Measurements from ENCODE around the gene ENTHD1.

Gene ENTHD1, protein sequence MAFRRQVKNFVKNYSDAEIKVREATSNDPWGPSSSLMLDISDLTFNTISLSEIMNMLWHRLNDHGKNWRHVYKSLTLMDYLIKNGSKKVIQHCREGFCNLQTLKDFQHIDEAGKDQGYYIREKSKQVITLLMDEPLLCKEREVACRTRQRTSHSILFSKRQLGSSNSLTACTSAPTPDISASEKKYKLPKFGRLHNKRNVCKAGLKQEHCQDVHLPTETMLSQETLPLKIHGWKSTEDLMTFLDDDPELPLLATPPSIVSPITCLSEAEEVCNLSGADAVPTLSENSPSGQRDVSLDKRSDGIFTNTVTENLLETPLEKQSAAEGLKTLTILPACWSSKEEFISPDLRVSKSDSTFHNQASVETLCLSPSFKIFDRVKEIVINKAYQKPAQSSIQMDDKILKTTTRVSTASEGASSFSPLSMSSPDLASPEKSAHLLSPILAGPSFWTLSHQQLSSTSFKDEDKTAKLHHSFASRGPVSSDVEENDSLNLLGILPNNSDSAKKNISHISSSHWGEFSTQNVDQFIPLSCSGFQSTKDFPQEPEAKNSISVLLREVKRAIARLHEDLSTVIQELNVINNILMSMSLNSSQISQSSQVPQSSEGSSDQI

DNA sequence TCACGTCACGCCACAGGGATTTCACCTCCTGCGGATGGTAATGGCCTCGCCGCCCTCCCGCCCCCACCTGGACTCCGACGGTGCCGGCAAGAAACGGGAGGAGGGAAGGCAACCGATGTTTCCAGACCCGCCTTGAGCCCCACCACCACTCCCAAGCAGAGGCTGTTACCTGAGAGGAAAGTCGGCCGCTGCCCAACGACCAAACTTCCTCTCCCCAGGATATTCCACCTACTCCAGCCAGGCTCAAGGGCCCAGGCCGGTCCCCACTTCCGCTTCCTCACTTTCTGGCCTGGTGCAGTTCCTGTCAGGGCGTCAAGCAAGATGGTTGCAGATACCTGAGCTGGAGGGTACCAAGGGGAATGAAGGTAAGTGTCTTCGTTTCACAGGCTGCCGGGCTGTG lies at the start of gene ENTHD1:
TSS of gene ENTHD1 (minus strand) at position 235 of the 400 bp plus-strand sequence. CDS start 6,012 bp downstream, outside the sequence.
- Histone ChIP-seq H3K27ac (ENCODE audit: low read depth in 2 of 2, low read length in 2 of 2) (no peak within 1 kb of the TSS), H3K36me3 (ENCODE audit: control insufficient read depth in 2 of 2, insufficient read depth in 2 of 2, low read length in 2 of 2) (no peaks in the 10 kb centered on the region), H3K9me3 (ENCODE audit: control insufficient read depth in 2 of 2, low read length in 2 of 2) (no peaks in the 10 kb centered on the region), H3K9ac (ENCODE audit: low read depth in 1 of 2, low read length in 2 of 2) (no peak within 1 kb of the TSS), H3K4me3 (ENCODE audit: low read length in 2 of 2) (no peak within 1 kb of the TSS), H3K4me1 (ENCODE audit: control insufficient read depth in 2 of 2, insufficient read depth in 2 of 2, low read length in 2 of 2) (no peaks in the 10 kb centered on the region), H3K27me3 (ENCODE audit: control insufficient read depth in 2 of 2, insufficient read depth in 2 of 2, low read length in 2 of 2) (no peaks in the 10 kb centered on the region)

DNA sequence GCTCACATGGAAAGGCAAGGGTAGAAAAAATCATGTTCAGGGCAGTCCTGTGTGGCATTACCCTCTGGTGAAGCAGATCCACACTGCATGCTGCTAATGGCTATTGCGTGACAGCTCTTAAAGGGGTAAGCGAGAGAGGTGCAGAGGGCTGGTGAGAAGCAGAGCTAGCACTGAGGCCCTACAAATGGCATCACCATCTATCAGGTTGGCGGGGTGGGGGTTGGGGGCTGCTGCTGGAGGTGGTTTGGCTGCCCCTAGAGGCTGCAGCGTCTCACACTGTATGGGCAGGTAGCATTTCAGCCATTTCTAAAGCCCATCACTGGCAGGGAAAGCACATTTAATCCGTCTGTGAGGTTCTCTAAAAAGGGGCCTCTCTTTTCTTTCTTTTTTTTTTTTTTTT lies 49.8 kb upstream of the ENTHD1 start:
- Histone ChIP-seq H3K36me3 (ENCODE audit: control insufficient read depth in 2 of 2, insufficient read depth in 2 of 2, low read length in 2 of 2) (no peaks in the 10 kb centered on the region), H3K9me3 (ENCODE audit: control insufficient read depth in 2 of 2, low read length in 2 of 2) (no peaks in the 10 kb centered on the region), H3K4me1 (ENCODE audit: control insufficient read depth in 2 of 2, insufficient read depth in 2 of 2, low read length in 2 of 2) (no peaks in the 10 kb centered on the region), H3K27ac (ENCODE audit: low read depth in 2 of 2, low read length in 2 of 2) (no peak overlapping the region), H3K27me3 (ENCODE audit: control insufficient read depth in 2 of 2, insufficient read depth in 2 of 2, low read length in 2 of 2) (peaks cover 0 to 4% of the 10 kb centered on the region in 2 donors), H3K9ac (ENCODE audit: low read depth in 1 of 2, low read length in 2 of 2) (no peak overlapping the region), H3K4me3 (ENCODE audit: low read length in 2 of 2) (no peak overlapping the region)

DNA sequence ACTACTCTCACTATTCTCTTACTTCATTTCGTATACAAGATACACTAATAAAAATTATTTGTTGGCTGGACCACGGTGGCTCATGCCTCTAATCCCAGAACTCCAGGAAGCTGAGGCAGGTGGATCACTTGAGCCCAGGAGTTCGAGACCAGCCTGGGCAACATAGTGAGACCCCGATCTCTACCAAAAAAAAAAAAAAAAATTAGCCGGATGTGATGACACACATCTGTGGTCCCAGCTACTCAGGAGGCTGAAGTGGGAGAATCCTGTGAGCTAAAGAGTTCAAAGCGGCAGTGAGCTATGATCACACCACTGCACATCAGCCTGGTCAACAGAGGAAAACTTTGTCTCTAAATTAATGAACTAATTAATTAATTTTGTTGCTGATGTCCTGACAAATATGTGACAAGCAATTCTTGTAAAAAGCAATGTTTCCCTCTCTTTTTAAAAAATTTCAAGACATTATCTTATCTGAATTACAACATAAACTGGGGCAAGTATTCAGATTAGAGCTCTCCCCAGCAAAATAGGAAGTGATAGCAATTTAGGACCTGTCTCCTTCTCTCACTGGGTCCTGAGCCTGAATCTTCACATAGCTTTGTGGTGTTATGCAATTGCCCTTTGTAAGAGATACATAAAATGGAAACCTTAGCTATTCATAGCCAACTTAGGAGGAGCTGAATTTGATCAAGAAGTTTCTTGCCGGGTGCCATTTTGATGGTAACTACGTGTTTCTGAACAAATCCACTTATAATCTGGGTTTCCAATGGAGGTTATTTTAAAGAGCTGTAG lies 49.1 kb upstream of the ENTHD1 start:
- Histone ChIP-seq H3K9ac (ENCODE audit: low read depth in 1 of 2, low read length in 2 of 2) (no peak overlapping the region), H3K27me3 (ENCODE audit: control insufficient read depth in 2 of 2, insufficient read depth in 2 of 2, low read length in 2 of 2) (peaks cover 0 to 4% of the 10 kb centered on the region in 2 donors), H3K36me3 (ENCODE audit: control insufficient read depth in 2 of 2, insufficient read depth in 2 of 2, low read length in 2 of 2) (no peaks in the 10 kb centered on the region), H3K9me3 (ENCODE audit: control insufficient read depth in 2 of 2, low read length in 2 of 2) (no peaks in the 10 kb centered on the region), H3K4me1 (ENCODE audit: control insufficient read depth in 2 of 2, insufficient read depth in 2 of 2, low read length in 2 of 2) (no peaks in the 10 kb centered on the region), H3K27ac (ENCODE audit: low read depth in 2 of 2, low read length in 2 of 2) (no peak overlapping the region), H3K4me3 (ENCODE audit: low read length in 2 of 2) (no peak overlapping the region)

GRCh38 chr22:39941601-39942000 lies 48.0 kb upstream of the ENTHD1 start:
- Histone ChIP-seq H3K27me3 (ENCODE audit: control insufficient read depth in 2 of 2, insufficient read depth in 2 of 2, low read length in 2 of 2) (peaks cover 0 to 2% of the 10 kb centered on the region in 2 donors), H3K9me3 (ENCODE audit: control insufficient read depth in 2 of 2, low read length in 2 of 2) (no peaks in the 10 kb centered on the region), H3K4me1 (ENCODE audit: control insufficient read depth in 2 of 2, insufficient read depth in 2 of 2, low read length in 2 of 2) (no peaks in the 10 kb centered on the region), H3K36me3 (ENCODE audit: control insufficient read depth in 2 of 2, insufficient read depth in 2 of 2, low read length in 2 of 2) (no peaks in the 10 kb centered on the region), H3K4me3 (ENCODE audit: low read length in 2 of 2) (no peak overlapping the region), H3K9ac (ENCODE audit: low read depth in 1 of 2, low read length in 2 of 2) (no peak overlapping the region), H3K27ac (ENCODE audit: low read depth in 2 of 2, low read length in 2 of 2) (no peak overlapping the region)

GRCh38 chr22:39940757-39941305 lies 47.3 kb upstream of the ENTHD1 start:
- peaks cover 0 to 2% of the 10 kb centered on the region in 2 donors for H3K27me3 ChIP-seq (ENCODE audit: control insufficient read depth in 2 of 2, insufficient read depth in 2 of 2, low read length in 2 of 2)
- H3K9ac ChIP-seq (ENCODE audit: low read depth in 1 of 2, low read length in 2 of 2), result no peak overlapping the region
- no peak overlapping the region for H3K4me3 ChIP-seq (ENCODE audit: low read length in 2 of 2)
- no peak overlapping the region for H3K27ac ChIP-seq (ENCODE audit: low read depth in 2 of 2, low read length in 2 of 2)
- no peaks in the 10 kb centered on the region for H3K4me1 ChIP-seq (ENCODE audit: control insufficient read depth in 2 of 2, insufficient read depth in 2 of 2, low read length in 2 of 2)
- H3K36me3 ChIP-seq (ENCODE audit: control insufficient read depth in 2 of 2, insufficient read depth in 2 of 2, low read length in 2 of 2), result no peaks in the 10 kb centered on the region
- no peaks in the 10 kb centered on the region for H3K9me3 ChIP-seq (ENCODE audit: control insufficient read depth in 2 of 2, low read length in 2 of 2)

GRCh38 chr22:39939830-39940229 lies 46.3 kb upstream of the ENTHD1 start:
- no peaks in the 10 kb centered on the region for H3K4me1 ChIP-seq (ENCODE audit: control insufficient read depth in 2 of 2, insufficient read depth in 2 of 2, low read length in 2 of 2)
- H3K9me3 ChIP-seq (ENCODE audit: control insufficient read depth in 2 of 2, low read length in 2 of 2), result no peaks in the 10 kb centered on the region
- H3K36me3 ChIP-seq (ENCODE audit: control insufficient read depth in 2 of 2, insufficient read depth in 2 of 2, low read length in 2 of 2), result no peaks in the 10 kb centered on the region
- H3K27me3 ChIP-seq (ENCODE audit: control insufficient read depth in 2 of 2, insufficient read depth in 2 of 2, low read length in 2 of 2), result peaks cover 0 to 2% of the 10 kb centered on the region in 2 donors
- no peak overlapping the region for H3K27ac ChIP-seq (ENCODE audit: low read depth in 2 of 2, low read length in 2 of 2)
- H3K4me3 ChIP-seq (ENCODE audit: low read length in 2 of 2), result no peak overlapping the region
- no peak overlapping the region for H3K9ac ChIP-seq (ENCODE audit: low read depth in 1 of 2, low read length in 2 of 2)

- Histone ChIP-seq H3K36me3 (ENCODE audit: control insufficient read depth in 2 of 2, insufficient read depth in 2 of 2, low read length in 2 of 2) (no peaks in the 10 kb centered on the region), H3K9me3 (ENCODE audit: control insufficient read depth in 2 of 2, low read length in 2 of 2) (no peaks in the 10 kb centered on the region), H3K4me3 (ENCODE audit: low read length in 2 of 2) (no peak overlapping the region), H3K27me3 (ENCODE audit: control insufficient read depth in 2 of 2, insufficient read depth in 2 of 2, low read length in 2 of 2) (no peaks in the 10 kb centered on the region), H3K9ac (ENCODE audit: low read depth in 1 of 2, low read length in 2 of 2) (no peak overlapping the region), H3K27ac (ENCODE audit: low read depth in 2 of 2, low read length in 2 of 2) (no peak overlapping the region), H3K4me1 (ENCODE audit: control insufficient read depth in 2 of 2, insufficient read depth in 2 of 2, low read length in 2 of 2) (no peaks in the 10 kb centered on the region)
Measured at GRCh38 chr22:39938509-39939111, 45.0 kb upstream of the ENTHD1 start.

GRCh38 chr22:39937906-39938305 lies 44.3 kb upstream of the ENTHD1 start:
- Histone ChIP-seq H3K27me3 (ENCODE audit: control insufficient read depth in 2 of 2, insufficient read depth in 2 of 2, low read length in 2 of 2) (no peaks in the 10 kb centered on the region), H3K9me3 (ENCODE audit: control insufficient read depth in 2 of 2, low read length in 2 of 2) (no peaks in the 10 kb centered on the region), H3K4me3 (ENCODE audit: low read length in 2 of 2) (no peak overlapping the region), H3K27ac (ENCODE audit: low read depth in 2 of 2, low read length in 2 of 2) (no peak overlapping the region), H3K4me1 (ENCODE audit: control insufficient read depth in 2 of 2, insufficient read depth in 2 of 2, low read length in 2 of 2) (no peaks in the 10 kb centered on the region), H3K9ac (ENCODE audit: low read depth in 1 of 2, low read length in 2 of 2) (no peak overlapping the region), H3K36me3 (ENCODE audit: control insufficient read depth in 2 of 2, insufficient read depth in 2 of 2, low read length in 2 of 2) (no peaks in the 10 kb centered on the region)

GRCh38 chr22:39936523-39937145 lies 43.1 kb upstream of the ENTHD1 start:
- no peaks in the 10 kb centered on the region for H3K27me3 ChIP-seq (ENCODE audit: control insufficient read depth in 2 of 2, insufficient read depth in 2 of 2, low read length in 2 of 2)
- no peaks in the 10 kb centered on the region for H3K9me3 ChIP-seq (ENCODE audit: control insufficient read depth in 2 of 2, low read length in 2 of 2)
- no peak overlapping the region for H3K4me3 ChIP-seq (ENCODE audit: low read length in 2 of 2)
- no peak overlapping the region for H3K9ac ChIP-seq (ENCODE audit: low read depth in 1 of 2, low read length in 2 of 2)
- no peaks in the 10 kb centered on the region for H3K4me1 ChIP-seq (ENCODE audit: control insufficient read depth in 2 of 2, insufficient read depth in 2 of 2, low read length in 2 of 2)
- H3K27ac ChIP-seq (ENCODE audit: low read depth in 2 of 2, low read length in 2 of 2), result no peak overlapping the region
- H3K36me3 ChIP-seq (ENCODE audit: control insufficient read depth in 2 of 2, insufficient read depth in 2 of 2, low read length in 2 of 2), result no peaks in the 10 kb centered on the region

All from mucosa of rectum (tissue), 2 donors.